Measurements from ENCODE around the gene PPP2R5A. TPM values are rescaled to one million over a fixed set of nuclear protein-coding genes. Genes with fewer than 3 reads are reported as not detected.

PPP2R5A gene
- total RNA-seq, 2 experiments from 2014 or later, result 44.3 to 46.2 TPM

- no peaks in the 10 kb centered on the region for H3K4me1 ChIP-seq (ENCODE audit: insufficient read depth, low read length)
- no peak overlapping the region for H3K27ac ChIP-seq (ENCODE audit: low read depth in 1 of 2, low read length in 2 of 2)
- no peaks in the 10 kb centered on the region for H3K27me3 Mint-ChIP-seq
- H3K36me3 Mint-ChIP-seq (ENCODE audit: low read depth), result peaks cover 89% of the 10 kb centered on the region
- H3K4me1 Mint-ChIP-seq (ENCODE audit: low read depth), result no peaks in the 10 kb centered on the region
- no peaks in the 10 kb centered on the region for H3K9me3 ChIP-seq (ENCODE audit: control insufficient read depth in 1 of 2, insufficient read depth in 1 of 2, low read length in 2 of 2)
- DNase-seq, result no peak
- no peaks in the 10 kb centered on the region for H3K9me3 Mint-ChIP-seq
- ChIA-PET POLR2A (interaction anchor here (0.6 kb wide), 1 partner anchor 320 kb away, joined by 3 read pairs; the partner anchor contains the start of genes DTL and INTS7), CTCF (interaction anchor here (1.1 to 1.5 kb wide), 3 partner anchors 10 to 44 kb away, joined by 3 to 5 read pairs (median 5); no protein-coding TSS in a partner anchor)
- no peaks in the 10 kb centered on the region for H3K27me3 ChIP-seq (ENCODE audit: control insufficient read depth in 1 of 2, insufficient read depth in 2 of 2, low read length in 2 of 2)
- no peak overlapping the region for H3K4me3 ChIP-seq (ENCODE audit: low read length)
- H3K4me3 Mint-ChIP-seq, result no peak overlapping the region
- TF ChIP-seq CTCF (IDR thresholded peaks at IDR 0.05), result no peak
- H3K27ac Mint-ChIP-seq, result peak overlapping the region; percentile 4
- intact Hi-C loops (cut with DNase I, micrococcal nuclease), result loop anchor here in 1 of 2 experiments (5.0 kb wide), 1 partner anchor 63 kb away; no protein-coding TSS in a partner anchor
- no peak for ATAC-seq (ENCODE audit: poor library complexity)
- peaks cover 70% of the 10 kb centered on the region for H3K36me3 ChIP-seq (ENCODE audit: insufficient read depth, low read length)
Observed at GRCh38 chr1:212355230-212355969, 70.2 kb downstream of the PPP2R5A start.

GRCh38 chr1:212359794-212360479 lies 74.7 kb downstream of the PPP2R5A start:
- no peak for ATAC-seq (ENCODE audit: poor library complexity)
- H3K36me3 Mint-ChIP-seq (ENCODE audit: low read depth), result peaks cover 86% of the 10 kb centered on the region
- ChIA-PET POLR2A (no interaction called here), CTCF (interaction anchor here (1.7 kb wide), 1 partner anchor 8 kb away, joined by 3 read pairs; no protein-coding TSS in a partner anchor)
- peaks cover 71% of the 10 kb centered on the region for H3K36me3 ChIP-seq (ENCODE audit: insufficient read depth, low read length)
- intact Hi-C loops (cut with DNase I, micrococcal nuclease), result loop anchor here in 1 of 2 experiments (5.0 kb wide), 1 partner anchor 68 kb away; no protein-coding TSS in a partner anchor
- H3K9me3 Mint-ChIP-seq, result no peaks in the 10 kb centered on the region
- no peaks in the 10 kb centered on the region for H3K27me3 Mint-ChIP-seq
- no peak overlapping the region for H3K4me3 ChIP-seq (ENCODE audit: low read length)
- H3K4me1 Mint-ChIP-seq (ENCODE audit: low read depth), result no peaks in the 10 kb centered on the region
- no peak overlapping the region for H3K4me3 Mint-ChIP-seq
- H3K9me3 ChIP-seq (ENCODE audit: control insufficient read depth in 1 of 2, insufficient read depth in 1 of 2, low read length in 2 of 2), result no peaks in the 10 kb centered on the region
- no peak for TF ChIP-seq CTCF (IDR thresholded peaks at IDR 0.05)
- no peak for DNase-seq
- no peaks in the 10 kb centered on the region for H3K27me3 ChIP-seq (ENCODE audit: control insufficient read depth in 1 of 2, insufficient read depth in 2 of 2, low read length in 2 of 2)
- H3K27ac ChIP-seq (ENCODE audit: low read depth in 1 of 2, low read length in 2 of 2), result no peak overlapping the region
- peak overlapping the region; percentile 59 for H3K27ac Mint-ChIP-seq
- no peaks in the 10 kb centered on the region for H3K4me1 ChIP-seq (ENCODE audit: insufficient read depth, low read length)

GRCh38 chr1:212364985-212365384 lies 79.8 kb downstream of the PPP2R5A start:
- ATAC-seq (ENCODE audit: poor library complexity) (no peak), DNase-seq (no peak)
- ChIA-PET CTCF (interaction anchor here (1.2 to 3.9 kb wide), 3 partner anchors 9 to 685 kb away, joined by 3 to 28 read pairs (median 5); no protein-coding TSS in a partner anchor), POLR2A (interaction anchor here (0.8 to 1.4 kb wide), 4 partner anchors 49 to 295 kb away, joined by 3 to 4 read pairs (median 4); partner anchors contain the start of gene PACC1)
- Mint-ChIP-seq H3K36me3 (ENCODE audit: low read depth) (peaks cover 81% of the 10 kb centered on the region), H3K27me3 (no peaks in the 10 kb centered on the region), H3K27ac (peak overlapping the region; percentile 31), H3K4me1 (ENCODE audit: low read depth) (peaks cover 5% of the 10 kb centered on the region), H3K4me3 (no peak overlapping the region), H3K9me3 (peaks cover 3% of the 10 kb centered on the region)
- Histone ChIP-seq H3K27ac (ENCODE audit: low read depth in 1 of 2, low read length in 2 of 2) (no peak overlapping the region), H3K4me1 (ENCODE audit: insufficient read depth, low read length) (no peaks in the 10 kb centered on the region), H3K4me3 (ENCODE audit: low read length) (no peak overlapping the region), H3K9me3 (ENCODE audit: control insufficient read depth in 1 of 2, insufficient read depth in 1 of 2, low read length in 2 of 2) (no peaks in the 10 kb centered on the region), H3K27me3 (ENCODE audit: control insufficient read depth in 1 of 2, insufficient read depth in 2 of 2, low read length in 2 of 2) (no peaks in the 10 kb centered on the region), H3K36me3 (ENCODE audit: insufficient read depth, low read length) (peaks cover 55% of the 10 kb centered on the region)
- no peak for TF ChIP-seq CTCF (IDR thresholded peaks at IDR 0.05)
- intact Hi-C loops (cut with DNase I, micrococcal nuclease), result loop anchor here (5.0 kb wide), 2 partner anchors 92 to 688 kb away; partner anchors contain the start of gene NEK2 (in 1 of the 2)

Measured in CD4-positive, alpha-beta T cell (primary cell).